GM23338 (cell line): Measurements from ENCODE around the gene ULK4. TPM values are rescaled to one million over a fixed set of nuclear protein-coding genes. Genes with fewer than 3 reads are reported as not detected.

Source experiments
- ATAC-seq: fragments of 200-7000 bp; cut with Tn5 transposase; 3 replicates; pipeline ENCODE4 v1.9.1; 2020
- DNase-seq: peaks from one replicate; pipeline ENCODE4 v3.0.0-alpha.2; 2015; ENCODE audit warnings: low spot score
- H2AFZ ChIP-seq: fragments of 200-600 bp; sonication (generic); 2 replicates; pipeline ENCODE4 v1.8.0; 2016; ENCODE audit warnings: antibody characterized with exemption, mild to moderate bottlenecking, moderate library complexity
- H3F3A ChIP-seq: fragments of 200-600 bp; sonication (generic); replicated peaks from 2 replicates; pipeline ENCODE4 v1.8.0; 2017; ENCODE audit warnings: antibody characterized with exemption, mixed run types, low read depth
- H3K27ac ChIP-seq: fragments of 200-600 bp; sonication (generic); 2 replicates; pipeline ENCODE4 v1.6.1; 2016; ENCODE audit warnings: low read depth
- H3K27me3 ChIP-seq: fragments of 200-600 bp; sonication (generic); 2 replicates; pipeline ENCODE4 v1.8.0; 2016; ENCODE audit warnings: mild to moderate bottlenecking, mixed run types, moderate library complexity; ENCODE audit not compliant: insufficient read depth
- H3K36me3 ChIP-seq: fragments of 200-600 bp; sonication (generic); 2 replicates; pipeline ENCODE4 v1.8.0; 2016; ENCODE audit warnings: mild to moderate bottlenecking; ENCODE audit not compliant: insufficient read depth
- H3K4me1 ChIP-seq: fragments of 200-600 bp; sonication (generic); 2 replicates; pipeline ENCODE4 v1.8.0; 2016; ENCODE audit warnings: mild to moderate bottlenecking, moderate library complexity; ENCODE audit not compliant: insufficient read depth
- H3K4me2 ChIP-seq: fragments of 200-600 bp; sonication (generic); 2 replicates; pipeline ENCODE4 v1.7.1; 2017; ENCODE audit warnings: mixed run types
- H3K4me3 ChIP-seq: fragments of 200-600 bp; sonication (generic); 2 replicates; pipeline ENCODE4 v1.6.1; 2016; ENCODE audit warnings: mixed run types
- H3K79me2 ChIP-seq: fragments of 200-600 bp; sonication (generic); replicated peaks from 2 replicates; pipeline ENCODE4 v1.8.0; 2017; ENCODE audit warnings: mild to moderate bottlenecking; ENCODE audit not compliant: insufficient read depth
- H3K9me2 ChIP-seq: fragments of 200-600 bp; sonication (generic); 2 replicates; pipeline ENCODE4 v1.8.0; 2017; ENCODE audit not compliant: insufficient read depth
- H4K20me1 ChIP-seq: fragments of 200-600 bp; sonication (generic); replicated peaks from 2 replicates; pipeline ENCODE4 v1.8.0; 2017; ENCODE audit warnings: mild to moderate bottlenecking; ENCODE audit not compliant: insufficient read depth
- H3K27ac Mint-ChIP-seq: 2 replicates; pipeline ENCODE4 v1.8.0; 2020; ENCODE audit warnings: inconsistent platforms, mild to moderate bottlenecking, moderate library complexity, mixed read lengths
- H3K27me3 Mint-ChIP-seq: 3 replicates; pipeline ENCODE4 v1.8.0; 2022; ENCODE audit warnings: low read depth, mild to moderate bottlenecking, moderate library complexity, mixed read lengths, inconsistent platforms; ENCODE audit not compliant: insufficient read depth, poor library complexity
- H3K36me3 Mint-ChIP-seq: 3 replicates; pipeline ENCODE4 v1.8.0; 2021; ENCODE audit warnings: low read depth, mild to moderate bottlenecking, inconsistent platforms, moderate library complexity, mixed read lengths
- H3K4me1 Mint-ChIP-seq: 3 replicates; pipeline ENCODE4 v1.8.0; 2020; ENCODE audit warnings: mild to moderate bottlenecking, inconsistent platforms, mixed read lengths
- H3K4me3 Mint-ChIP-seq: 3 replicates; pipeline ENCODE4 v1.8.0; 2021; ENCODE audit warnings: moderate library complexity, mild to moderate bottlenecking, inconsistent platforms, mixed read lengths
- H3K9me3 Mint-ChIP-seq: 3 replicates; pipeline ENCODE4 v1.8.0; 2020; ENCODE audit warnings: moderate library complexity, mild to moderate bottlenecking, inconsistent platforms, mixed read lengths
- ZNF114 ChIP-seq: fragments of 250-450 bp; sonication (Bioruptor Pico); IDR thresholded peaks from 2 replicates; pipeline ENCODE4 v1.5.0; 2020; ENCODE audit warnings: mild to moderate bottlenecking, moderate library complexity
- ZNF331 ChIP-seq: fragments of 250-450 bp; sonication (Bioruptor Pico); IDR thresholded peaks from 2 replicates; pipeline ENCODE4 v1.5.0; 2020; ENCODE audit warnings: low read depth, mild to moderate bottlenecking, moderate library complexity
- polyA plus RNA-seq: library from polyadenylated mRNA; unstranded; fragments of >200 nt; fragmentation: Nextera tagmentation; extraction: Ambion mirVana; gene quantifications from 2 replicates; pipeline ENCODE4 v1.2.1, GENCODE V29; 2016
- total RNA-seq: library from RNA; depleted of rRNA; stranded (reverse); fragments of >200 nt; shearing (Covaris generic); gene quantifications from 2 replicates; pipeline ENCODE4 v1.2.3, GENCODE V29; 2014
- TF ChIP-seq, protein P1 (sequence below): IDR thresholded peaks from one replicate; pipeline ENCODE4 v1.6.1; 2018; ENCODE audit warnings: antibody characterized with exemption; ENCODE audit not compliant: unreplicated experiment
- TF ChIP-seq, protein P2 (sequence below), 2 experiments: fragments of 200-600 bp in 1 of 2; sonication (generic) in 1 of 2; conservative IDR thresholded peaks; 2 replicates each; pipeline versions ENCODE4 v1.5.1 to v1.6.1; 2016 to 2017; ENCODE audit warnings: antibody characterized with exemption in 2 of 2, low read depth in 2 of 2, mild to moderate bottlenecking in 2 of 2, moderate library complexity in 1 of 2
- TF ChIP-seq, protein P3 (sequence below): fragments of 250-450 bp; sonication (Bioruptor Pico); IDR thresholded peaks from 2 replicates; pipeline ENCODE4 v1.5.0; 2020; ENCODE audit warnings: mild to moderate bottlenecking, moderate library complexity

ULK4 gene
- total and polyA plus RNA-seq, 2 experiments from 2014 or later, result 20.8 to 41.4 TPM

DNA sequence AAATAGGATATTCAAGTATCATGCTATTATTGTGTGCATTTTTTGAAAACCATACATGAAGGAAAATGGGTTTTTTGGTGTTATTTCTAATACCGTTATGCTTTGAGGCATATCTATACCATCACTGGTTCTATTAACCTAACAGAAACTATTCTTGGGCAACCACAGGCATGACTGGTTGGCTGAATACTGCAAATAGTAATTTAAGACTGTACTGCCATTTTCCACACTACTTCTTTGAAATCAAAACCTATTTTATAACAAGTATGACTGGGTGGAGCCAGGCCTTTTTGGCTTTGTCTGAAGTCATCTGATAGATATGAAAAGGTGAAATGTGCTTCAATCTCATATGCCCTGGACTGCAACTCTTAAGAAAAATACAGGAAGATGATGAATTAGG is 115.1 kb downstream of the ULK4 start (continued):
- TF ChIP-seq, protein P1, sequence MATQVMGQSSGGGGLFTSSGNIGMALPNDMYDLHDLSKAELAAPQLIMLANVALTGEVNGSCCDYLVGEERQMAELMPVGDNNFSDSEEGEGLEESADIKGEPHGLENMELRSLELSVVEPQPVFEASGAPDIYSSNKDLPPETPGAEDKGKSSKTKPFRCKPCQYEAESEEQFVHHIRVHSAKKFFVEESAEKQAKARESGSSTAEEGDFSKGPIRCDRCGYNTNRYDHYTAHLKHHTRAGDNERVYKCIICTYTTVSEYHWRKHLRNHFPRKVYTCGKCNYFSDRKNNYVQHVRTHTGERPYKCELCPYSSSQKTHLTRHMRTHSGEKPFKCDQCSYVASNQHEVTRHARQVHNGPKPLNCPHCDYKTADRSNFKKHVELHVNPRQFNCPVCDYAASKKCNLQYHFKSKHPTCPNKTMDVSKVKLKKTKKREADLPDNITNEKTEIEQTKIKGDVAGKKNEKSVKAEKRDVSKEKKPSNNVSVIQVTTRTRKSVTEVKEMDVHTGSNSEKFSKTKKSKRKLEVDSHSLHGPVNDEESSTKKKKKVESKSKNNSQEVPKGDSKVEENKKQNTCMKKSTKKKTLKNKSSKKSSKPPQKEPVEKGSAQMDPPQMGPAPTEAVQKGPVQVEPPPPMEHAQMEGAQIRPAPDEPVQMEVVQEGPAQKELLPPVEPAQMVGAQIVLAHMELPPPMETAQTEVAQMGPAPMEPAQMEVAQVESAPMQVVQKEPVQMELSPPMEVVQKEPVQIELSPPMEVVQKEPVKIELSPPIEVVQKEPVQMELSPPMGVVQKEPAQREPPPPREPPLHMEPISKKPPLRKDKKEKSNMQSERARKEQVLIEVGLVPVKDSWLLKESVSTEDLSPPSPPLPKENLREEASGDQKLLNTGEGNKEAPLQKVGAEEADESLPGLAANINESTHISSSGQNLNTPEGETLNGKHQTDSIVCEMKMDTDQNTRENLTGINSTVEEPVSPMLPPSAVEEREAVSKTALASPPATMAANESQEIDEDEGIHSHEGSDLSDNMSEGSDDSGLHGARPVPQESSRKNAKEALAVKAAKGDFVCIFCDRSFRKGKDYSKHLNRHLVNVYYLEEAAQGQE, result no peak
- no peak for TF ChIP-seq ZNF114

DNA sequence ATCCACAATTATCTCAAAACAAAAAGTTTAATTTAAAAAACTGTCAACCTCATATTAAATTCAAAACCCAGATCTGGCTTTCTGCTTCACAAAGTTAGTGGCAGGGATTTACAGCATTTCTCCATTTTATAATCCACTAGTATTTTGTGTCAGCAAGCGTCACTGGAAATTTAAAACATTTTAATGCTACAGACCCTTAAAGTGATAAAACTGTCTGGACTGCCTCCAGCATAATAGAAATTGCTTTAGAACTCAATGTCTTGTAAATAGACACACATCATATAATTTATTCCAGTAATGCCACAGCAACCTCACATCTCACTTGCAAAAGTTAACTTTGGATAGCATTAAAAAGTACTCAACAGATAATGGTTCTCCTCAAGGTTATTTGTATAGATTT is 116.1 kb downstream of the ULK4 start:
- Mint-ChIP-seq H3K4me3 (no peak overlapping the region), H3K4me1 (no peaks in the 10 kb centered on the region), H3K9me3 (peaks cover 35% of the 10 kb centered on the region), H3K27me3 (peaks cover 2% of the 10 kb centered on the region), H3K27ac (no peak overlapping the region), H3K36me3 (peaks cover 37% of the 10 kb centered on the region)
- no peak for ATAC-seq
- Histone ChIP-seq H3K79me2 (no peaks in the 10 kb centered on the region), H2AFZ (no peak overlapping the region), H3K36me3 (peaks cover 4% of the 10 kb centered on the region; the same call in 1 of the 2 replicates), H3F3A (no peaks in the 10 kb centered on the region), H3K27ac (no peak overlapping the region), H3K9me2 (no peaks in the 10 kb centered on the region), H3K4me1 (no peaks in the 10 kb centered on the region), H4K20me1 (no peaks in the 10 kb centered on the region), H3K4me2 (no peak overlapping the region), H3K27me3 (no peaks in the 10 kb centered on the region), H3K4me3 (no peak overlapping the region)
- TF ChIP-seq, protein P2, sequence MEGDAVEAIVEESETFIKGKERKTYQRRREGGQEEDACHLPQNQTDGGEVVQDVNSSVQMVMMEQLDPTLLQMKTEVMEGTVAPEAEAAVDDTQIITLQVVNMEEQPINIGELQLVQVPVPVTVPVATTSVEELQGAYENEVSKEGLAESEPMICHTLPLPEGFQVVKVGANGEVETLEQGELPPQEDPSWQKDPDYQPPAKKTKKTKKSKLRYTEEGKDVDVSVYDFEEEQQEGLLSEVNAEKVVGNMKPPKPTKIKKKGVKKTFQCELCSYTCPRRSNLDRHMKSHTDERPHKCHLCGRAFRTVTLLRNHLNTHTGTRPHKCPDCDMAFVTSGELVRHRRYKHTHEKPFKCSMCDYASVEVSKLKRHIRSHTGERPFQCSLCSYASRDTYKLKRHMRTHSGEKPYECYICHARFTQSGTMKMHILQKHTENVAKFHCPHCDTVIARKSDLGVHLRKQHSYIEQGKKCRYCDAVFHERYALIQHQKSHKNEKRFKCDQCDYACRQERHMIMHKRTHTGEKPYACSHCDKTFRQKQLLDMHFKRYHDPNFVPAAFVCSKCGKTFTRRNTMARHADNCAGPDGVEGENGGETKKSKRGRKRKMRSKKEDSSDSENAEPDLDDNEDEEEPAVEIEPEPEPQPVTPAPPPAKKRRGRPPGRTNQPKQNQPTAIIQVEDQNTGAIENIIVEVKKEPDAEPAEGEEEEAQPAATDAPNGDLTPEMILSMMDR (conservative IDR thresholded peaks at IDR 0.05; ENCODE audit: low read depth in 2 of 2), result no peak
- TF ChIP-seq, protein P1, result no peak
- no peak for TF ChIP-seq ZNF114
- TF ChIP-seq, protein P3, sequence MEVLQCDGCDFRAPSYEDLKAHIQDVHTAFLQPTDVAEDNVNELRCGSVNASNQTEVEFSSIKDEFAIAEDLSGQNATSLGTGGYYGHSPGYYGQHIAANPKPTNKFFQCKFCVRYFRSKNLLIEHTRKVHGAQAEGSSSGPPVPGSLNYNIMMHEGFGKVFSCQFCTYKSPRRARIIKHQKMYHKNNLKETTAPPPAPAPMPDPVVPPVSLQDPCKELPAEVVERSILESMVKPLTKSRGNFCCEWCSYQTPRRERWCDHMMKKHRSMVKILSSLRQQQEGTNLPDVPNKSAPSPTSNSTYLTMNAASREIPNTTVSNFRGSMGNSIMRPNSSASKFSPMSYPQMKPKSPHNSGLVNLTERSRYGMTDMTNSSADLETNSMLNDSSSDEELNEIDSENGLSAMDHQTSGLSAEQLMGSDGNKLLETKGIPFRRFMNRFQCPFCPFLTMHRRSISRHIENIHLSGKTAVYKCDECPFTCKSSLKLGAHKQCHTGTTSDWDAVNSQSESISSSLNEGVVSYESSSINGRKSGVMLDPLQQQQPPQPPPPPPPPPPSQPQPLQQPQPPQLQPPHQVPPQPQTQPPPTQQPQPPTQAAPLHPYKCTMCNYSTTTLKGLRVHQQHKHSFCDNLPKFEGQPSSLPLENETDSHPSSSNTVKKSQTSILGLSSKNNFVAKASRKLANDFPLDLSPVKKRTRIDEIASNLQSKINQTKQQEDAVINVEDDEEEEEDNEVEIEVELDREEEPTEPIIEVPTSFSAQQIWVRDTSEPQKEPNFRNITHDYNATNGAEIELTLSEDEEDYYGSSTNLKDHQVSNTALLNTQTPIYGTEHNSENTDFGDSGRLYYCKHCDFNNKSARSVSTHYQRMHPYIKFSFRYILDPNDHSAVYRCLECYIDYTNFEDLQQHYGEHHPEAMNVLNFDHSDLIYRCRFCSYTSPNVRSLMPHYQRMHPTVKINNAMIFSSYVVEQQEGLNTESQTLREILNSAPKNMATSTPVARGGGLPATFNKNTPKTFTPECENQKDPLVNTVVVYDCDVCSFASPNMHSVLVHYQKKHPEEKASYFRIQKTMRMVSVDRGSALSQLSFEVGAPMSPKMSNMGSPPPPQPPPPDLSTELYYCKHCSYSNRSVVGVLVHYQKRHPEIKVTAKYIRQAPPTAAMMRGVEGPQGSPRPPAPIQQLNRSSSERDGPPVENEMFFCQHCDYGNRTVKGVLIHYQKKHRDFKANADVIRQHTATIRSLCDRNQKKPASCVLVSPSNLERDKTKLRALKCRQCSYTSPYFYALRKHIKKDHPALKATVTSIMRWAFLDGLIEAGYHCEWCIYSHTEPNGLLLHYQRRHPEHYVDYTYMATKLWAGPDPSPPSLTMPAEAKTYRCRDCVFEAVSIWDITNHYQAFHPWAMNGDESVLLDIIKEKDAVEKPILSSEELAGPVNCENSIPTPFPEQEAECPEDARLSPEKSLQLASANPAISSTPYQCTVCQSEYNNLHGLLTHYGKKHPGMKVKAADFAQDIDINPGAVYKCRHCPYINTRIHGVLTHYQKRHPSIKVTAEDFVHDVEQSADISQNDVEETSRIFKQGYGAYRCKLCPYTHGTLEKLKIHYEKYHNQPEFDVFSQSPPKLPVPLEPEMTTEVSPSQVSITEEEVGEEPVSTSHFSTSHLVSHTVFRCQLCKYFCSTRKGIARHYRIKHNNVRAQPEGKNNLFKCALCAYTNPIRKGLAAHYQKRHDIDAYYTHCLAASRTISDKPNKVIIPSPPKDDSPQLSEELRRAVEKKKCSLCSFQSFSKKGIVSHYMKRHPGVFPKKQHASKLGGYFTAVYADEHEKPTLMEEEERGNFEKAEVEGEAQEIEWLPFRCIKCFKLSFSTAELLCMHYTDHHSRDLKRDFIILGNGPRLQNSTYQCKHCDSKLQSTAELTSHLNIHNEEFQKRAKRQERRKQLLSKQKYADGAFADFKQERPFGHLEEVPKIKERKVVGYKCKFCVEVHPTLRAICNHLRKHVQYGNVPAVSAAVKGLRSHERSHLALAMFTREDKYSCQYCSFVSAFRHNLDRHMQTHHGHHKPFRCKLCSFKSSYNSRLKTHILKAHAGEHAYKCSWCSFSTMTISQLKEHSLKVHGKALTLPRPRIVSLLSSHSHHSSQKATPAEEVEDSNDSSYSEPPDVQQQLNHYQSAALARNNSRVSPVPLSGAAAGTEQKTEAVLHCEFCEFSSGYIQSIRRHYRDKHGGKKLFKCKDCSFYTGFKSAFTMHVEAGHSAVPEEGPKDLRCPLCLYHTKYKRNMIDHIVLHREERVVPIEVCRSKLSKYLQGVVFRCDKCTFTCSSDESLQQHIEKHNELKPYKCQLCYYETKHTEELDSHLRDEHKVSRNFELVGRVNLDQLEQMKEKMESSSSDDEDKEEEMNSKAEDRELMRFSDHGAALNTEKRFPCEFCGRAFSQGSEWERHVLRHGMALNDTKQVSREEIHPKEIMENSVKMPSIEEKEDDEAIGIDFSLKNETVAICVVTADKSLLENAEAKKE, result no peak
- TF ChIP-seq ZNF331 (CRISPR knock-in tag), result no peak
- DNase-seq, result no peak
